Measurements from ENCODE around the gene HCLS1. TPM values are rescaled to one million over a fixed set of nuclear protein-coding genes. Genes with fewer than 3 reads are reported as not detected.

HCLS1 gene
- total and polyA plus RNA-seq, 2 of the 8 experiments (the other 6 are each of a cell fraction or from before 2014, with no cell fraction given), result 0.53 to 1.3 TPM

DNA sequence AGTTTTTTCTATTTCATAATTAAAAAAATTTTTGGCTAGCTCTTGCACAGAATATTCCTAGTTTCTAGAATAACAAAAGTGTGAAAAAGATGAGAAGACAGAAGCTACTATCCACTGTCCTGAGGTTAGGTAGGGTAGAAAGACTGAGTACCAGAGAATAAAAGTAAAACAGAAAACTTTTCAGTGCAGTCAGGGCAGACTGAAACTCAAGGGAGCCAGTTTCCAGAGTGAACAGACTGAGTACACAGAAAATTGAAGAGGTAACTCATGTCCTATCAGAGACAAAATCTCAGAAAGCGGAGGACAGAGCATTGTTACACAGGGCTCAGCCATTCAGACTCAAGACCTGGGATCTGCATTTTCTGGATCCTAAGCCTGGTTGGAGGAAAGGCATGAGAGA, 76.3 kb downstream of the HCLS1 start (continued):
- TF ChIP-seq RNF2 (IDR thresholded peaks at IDR 0.05; ENCODE audit: borderline replicate concordance, low read depth, low read length, missing control alignments, poor library complexity, severe bottlenecking) (no peak), JUN (IDR thresholded peaks at IDR 0.05; ENCODE audit: low read depth, low read length) (no peak), KDM4A (IDR thresholded peaks at IDR 0.05; ENCODE audit: low read depth, low read length, severe bottlenecking) (no peak)
